NCI-H82 (cell line): ENCODE data around the gene GALK1.
"Not testable (repeated sequence)": the region's sequence is repeated elsewhere in the genome, so short reads cannot be mapped to it uniquely, and the experiment has no call there.

Experiments
- DNase-seq: peaks from one replicate; lab custom pipeline; 2025; lab: John Stamatoyannopoulos, UW

The GALK1 gene

DNA sequence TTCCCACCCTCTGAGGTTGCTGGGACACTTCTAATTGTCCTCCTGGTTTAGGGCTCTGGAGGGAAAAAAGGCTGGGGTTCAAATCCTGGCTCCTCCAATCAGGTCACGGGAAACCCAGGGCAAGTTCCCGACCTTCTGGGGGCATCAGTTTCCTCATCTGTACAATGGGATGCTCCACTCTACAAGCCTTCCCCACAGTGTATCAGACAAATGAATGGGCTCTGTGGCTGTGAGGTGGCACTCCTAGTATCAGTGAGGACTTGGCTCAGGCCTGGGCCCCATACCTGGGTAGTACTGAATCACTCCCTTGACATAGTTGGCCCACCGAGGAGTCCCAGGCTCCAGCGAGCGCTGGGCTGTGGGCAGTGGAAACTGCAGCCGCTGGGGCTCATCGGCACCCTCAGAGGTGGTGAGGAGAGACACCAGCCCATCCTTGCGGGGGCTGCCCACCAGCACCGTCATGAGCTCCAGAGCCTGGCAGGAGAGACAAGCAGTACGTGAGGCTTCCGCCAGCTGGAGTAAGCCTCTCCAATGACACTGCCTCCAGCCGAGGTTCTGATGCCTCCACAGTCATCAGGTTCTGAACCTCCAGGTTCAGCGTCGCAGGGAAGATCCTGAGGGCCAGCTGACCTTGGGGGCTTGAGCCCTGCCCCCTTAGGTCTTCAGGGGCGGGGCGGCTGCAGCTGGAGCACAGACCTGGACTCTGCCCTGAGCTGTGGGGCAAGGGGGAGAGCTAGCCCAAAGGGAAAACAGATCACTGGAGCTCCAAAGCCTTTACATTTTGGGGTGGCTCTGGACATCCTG is 1.2 kb downstream of the GALK1 start:
- DNase-seq: peak; percentile 52

GRCh38 chr17:75763269-75763607 is 1.8 kb downstream of the GALK1 start:
- no peak for DNase-seq

DNA sequence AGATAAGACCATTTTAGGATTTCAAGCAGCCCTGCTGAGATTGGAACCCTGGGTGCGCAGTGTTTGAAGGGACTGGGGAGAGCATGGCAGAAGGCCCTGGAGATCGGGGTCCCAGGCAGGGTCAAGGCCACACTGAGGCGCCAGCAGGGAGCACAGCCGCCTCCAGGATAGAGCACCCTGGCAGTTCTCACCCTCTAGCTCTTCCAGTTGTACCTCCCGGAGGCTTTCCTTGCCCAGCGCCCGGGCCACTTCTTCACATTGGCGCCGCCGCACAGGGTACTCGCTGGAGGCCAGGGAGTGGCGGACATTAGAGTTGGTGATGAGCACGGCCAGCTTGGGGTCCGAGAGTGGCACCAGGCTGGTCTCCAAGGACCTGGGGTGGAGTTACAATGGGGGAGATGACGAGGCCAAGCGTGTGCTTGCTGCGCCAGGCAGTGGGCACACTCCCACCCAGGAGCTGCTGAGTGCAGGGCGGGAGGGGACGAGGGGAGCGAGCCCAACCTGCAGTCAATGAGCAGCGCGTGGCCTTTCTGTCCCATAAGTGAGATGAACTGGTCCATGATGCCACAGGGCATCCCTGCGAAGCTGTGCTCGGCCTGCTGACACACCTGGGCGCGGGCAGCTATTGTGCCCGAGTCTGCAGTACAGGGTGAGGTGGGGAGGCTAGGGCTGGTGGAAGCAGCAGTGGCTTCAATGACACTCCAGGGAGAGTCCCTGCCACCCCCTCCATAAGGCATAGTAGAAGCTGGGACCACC is 2.3 kb downstream of the GALK1 start:
- no peak for DNase-seq

- DNase-seq: not testable (repeated sequence)
Observed at GRCh38 chr17:75759978-75760640, 4.9 kb downstream of the GALK1 start.

DNA sequence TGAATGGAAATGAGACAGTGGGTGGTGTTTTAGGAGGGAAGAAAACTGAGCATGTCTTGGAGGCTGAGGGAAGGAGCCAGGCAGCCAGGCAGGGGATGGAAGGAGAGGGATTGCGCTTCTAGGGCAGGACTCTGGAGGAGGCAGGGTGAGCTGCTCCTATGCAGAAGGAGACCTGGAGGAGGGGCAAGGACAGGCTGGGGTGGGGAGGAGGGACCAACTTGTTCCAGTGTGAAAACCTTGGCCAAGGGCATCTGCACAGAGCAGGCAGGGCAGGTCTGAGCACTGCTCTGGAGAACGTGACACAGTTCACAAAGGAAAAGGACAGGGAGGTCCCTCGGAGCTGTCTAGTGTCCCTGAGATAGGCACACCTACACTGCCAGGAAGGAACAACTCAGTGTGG is 5.5 kb downstream of the GALK1 start:
- no peak for DNase-seq

- DNase-seq: peak; percentile 32
Observed at GRCh38 chr17:75758131-75758905, 6.7 kb downstream of the GALK1 start.

DNA sequence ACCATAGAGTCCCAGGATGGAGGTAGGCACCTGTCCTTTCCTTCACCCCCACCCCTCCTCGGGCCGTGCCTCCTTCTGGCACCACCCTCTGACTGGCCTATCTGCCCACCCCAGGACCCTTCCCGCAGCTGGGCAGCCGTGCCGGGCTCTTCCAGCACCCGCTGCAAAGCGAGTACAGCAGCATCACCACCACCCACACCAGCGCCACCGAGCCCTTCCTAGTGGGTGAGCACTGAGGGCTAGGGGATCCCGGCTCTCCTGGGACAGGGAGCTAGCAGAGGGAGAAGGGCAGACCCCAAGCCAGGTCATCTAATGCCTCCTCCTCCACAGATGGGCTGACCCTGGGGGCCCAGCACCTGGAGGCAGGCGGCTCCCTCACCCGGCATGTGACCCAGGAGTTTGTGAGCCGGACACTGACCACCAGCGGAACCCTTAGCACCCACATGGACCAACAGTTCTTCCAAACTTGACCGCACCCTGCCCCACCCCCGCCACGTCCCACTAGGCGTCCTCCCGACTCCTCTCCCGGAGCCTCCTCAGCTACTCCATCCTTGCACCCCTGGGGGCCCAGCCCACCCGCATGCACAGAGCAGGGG is 7.8 kb downstream of the GALK1 start:
- no peak for DNase-seq

DNA sequence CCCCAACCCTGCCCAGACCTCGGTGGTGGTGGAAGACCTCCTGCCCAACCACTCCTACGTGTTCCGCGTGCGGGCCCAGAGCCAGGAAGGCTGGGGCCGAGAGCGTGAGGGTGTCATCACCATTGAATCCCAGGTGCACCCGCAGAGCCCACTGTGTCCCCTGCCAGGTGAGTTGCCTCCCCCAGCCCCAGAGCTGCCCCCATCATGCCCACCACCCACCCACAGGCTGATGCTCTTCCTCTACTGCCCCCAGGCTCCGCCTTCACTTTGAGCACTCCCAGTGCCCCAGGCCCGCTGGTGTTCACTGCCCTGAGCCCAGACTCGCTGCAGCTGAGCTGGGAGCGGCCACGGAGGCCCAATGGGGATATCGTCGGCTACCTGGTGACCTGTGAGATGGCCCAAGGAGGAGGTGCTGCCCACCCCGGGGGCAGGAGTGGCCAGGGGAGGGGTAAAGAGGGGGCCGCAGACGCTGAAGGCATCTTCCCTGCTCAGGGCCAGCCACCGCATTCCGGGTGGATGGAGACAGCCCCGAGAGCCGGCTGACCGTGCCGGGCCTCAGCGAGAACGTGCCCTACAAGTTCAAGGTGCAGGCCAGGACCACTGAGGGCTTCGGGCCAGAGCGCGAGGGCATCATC is 8.4 kb downstream of the GALK1 start:
- no peak for DNase-seq

- no peak for DNase-seq
Observed at GRCh38 chr17:75755990-75756389, 9.0 kb downstream of the GALK1 start.

DNA sequence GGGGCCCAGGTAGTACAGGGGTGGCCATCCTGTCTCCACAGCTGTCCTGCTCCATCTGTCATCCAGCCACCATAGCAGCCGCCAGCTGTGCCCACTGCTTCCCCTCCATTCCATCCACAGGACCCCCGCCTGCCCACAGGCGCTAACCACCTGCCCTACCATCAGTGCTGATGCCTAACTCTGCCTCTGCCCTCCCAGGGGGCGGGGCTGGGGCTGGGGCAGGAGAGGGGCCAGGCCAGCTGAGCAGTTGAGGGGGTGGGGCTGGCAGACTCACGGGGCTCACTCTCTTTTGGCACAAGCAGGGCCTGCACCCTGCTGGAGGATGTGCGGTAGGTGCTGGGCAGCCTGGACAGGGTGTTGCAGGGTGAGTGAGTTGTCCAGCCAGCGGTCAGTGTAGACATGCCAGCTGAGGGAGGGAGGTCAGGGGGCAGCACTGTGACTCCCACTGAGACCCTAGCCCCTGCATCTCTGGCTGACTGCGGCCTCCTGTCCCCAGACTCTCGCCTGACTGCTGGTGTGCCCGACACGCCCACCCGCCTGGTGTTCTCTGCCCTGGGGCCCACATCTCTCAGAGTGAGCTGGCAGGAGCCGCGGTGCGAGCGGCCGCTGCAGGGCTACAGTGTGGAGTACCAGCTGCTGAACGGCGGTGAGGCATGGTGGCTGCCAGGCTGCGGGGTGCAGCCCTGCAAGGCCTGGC is 9.6 kb downstream of the GALK1 start:
- peak; percentile 39 for DNase-seq

DNA sequence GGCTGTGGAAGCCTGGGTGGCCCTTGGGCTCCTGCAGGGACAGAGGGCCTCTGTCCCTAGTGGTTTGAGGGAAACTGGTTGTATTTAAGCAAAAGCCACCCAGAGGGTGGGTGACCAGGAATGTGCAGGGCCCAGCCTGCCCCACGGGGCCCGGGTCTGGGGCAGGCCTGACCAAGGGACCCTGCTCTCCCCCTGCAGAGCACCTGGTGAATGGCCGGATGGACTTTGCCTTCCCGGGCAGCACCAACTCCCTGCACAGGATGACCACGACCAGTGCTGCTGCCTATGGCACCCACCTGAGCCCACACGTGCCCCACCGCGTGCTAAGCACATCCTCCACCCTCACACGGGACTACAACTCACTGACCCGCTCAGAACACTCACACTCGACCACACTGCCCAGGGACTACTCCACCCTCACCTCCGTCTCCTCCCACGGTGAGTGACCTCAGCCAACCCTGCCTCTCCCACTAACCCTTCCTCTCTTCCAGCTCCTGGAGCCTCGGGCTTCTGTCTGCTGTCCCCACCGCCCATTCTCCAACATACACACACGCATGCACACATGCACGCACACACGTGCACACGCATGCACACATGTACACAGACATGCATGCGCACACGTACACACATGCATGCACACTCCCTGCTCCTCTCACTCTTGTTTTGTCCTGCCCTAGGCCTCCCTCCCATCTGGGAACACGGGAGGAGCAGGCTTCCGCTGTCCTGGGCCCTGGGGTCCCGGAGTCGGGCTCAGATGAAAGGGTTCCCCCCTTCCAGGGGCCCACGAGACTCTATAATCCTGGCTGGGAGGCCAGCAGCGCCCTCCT is 10.4 kb downstream of the GALK1 start:
- peak; percentile 25 for DNase-seq

DNA sequence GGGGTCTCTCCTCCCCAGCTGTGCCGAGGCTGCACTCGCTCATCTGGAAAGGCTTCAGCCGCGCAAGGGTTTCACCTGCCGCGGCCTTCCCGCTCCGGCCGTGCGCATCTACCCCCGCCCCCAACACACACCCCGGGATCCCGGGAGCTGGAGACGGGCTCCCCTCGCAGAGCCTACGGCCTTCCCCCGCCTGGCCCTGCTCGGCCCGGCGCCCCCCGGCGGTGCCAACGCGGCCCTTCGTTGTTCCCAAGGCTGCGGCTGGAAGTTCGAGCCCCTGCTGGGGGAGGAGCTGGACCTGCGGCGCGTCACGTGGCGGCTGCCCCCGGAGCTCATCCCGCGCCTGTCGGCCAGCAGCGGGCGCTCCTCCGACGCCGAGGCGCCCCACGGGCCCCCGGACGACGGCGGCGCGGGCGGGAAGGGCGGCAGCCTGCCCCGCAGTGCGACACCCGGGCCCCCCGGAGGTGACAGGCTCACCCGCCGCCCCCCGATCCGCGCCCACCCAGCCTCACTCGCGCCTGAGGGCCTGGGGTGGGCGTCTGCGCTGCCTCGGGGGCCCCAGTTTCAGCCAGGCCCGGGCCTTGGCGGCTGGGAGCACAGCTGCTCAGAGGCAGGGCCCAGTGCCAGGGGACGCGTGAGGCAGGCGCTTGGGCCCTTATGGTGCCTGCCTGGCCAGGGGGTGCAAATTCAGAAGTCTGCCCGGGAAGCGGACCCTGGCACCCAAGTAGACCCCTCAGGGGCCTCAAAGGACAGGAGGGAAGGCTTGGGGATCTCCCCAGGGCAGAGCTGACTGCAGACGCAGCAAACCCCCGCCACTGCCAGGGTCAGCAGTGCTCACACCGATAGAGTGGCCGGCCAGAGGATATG is 11.2 kb downstream of the GALK1 start:
- DNase-seq: peak; percentile 85

DNA sequence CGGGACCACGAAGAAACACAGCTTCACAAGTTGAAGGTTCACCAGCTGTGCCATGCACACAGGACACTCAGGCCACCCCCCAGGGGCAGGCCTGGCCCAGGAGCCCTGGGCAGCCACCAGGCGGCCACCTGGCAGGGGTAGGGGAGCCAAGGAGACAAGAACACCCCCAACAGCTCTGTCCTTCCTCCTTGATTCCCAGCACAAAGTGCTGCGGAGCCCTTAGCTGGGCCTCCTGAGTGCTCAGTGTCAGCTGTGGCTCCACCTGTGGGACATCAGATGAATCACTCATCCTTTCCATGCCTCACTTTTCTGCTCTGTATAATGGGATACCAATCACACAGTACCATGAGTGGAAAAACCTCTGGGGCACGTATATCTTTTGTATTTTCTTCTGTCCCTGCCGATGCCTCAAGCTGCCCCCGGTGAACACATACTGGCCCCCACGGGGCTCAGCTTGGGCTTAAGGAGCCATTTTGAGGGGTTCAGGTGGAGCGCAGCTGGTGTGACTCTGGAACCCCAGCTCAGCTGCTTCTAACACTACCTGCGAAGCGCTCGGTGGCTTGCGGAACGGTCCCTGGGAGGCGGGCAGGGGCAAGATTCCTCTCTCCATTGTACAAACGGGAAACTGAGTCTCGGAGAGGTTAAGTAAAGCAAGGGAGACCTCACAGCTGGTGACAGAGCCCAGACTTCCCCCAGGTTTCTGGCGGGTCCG is 12.0 kb downstream of the GALK1 start:
- DNase-seq: peak; percentile 43

GRCh38 chr17:75752405-75752709 is 12.6 kb downstream of the GALK1 start:
- DNase-seq: no peak

- DNase-seq: no peak
Observed at GRCh38 chr17:75751676-75752404, 13.2 kb downstream of the GALK1 start.

DNA sequence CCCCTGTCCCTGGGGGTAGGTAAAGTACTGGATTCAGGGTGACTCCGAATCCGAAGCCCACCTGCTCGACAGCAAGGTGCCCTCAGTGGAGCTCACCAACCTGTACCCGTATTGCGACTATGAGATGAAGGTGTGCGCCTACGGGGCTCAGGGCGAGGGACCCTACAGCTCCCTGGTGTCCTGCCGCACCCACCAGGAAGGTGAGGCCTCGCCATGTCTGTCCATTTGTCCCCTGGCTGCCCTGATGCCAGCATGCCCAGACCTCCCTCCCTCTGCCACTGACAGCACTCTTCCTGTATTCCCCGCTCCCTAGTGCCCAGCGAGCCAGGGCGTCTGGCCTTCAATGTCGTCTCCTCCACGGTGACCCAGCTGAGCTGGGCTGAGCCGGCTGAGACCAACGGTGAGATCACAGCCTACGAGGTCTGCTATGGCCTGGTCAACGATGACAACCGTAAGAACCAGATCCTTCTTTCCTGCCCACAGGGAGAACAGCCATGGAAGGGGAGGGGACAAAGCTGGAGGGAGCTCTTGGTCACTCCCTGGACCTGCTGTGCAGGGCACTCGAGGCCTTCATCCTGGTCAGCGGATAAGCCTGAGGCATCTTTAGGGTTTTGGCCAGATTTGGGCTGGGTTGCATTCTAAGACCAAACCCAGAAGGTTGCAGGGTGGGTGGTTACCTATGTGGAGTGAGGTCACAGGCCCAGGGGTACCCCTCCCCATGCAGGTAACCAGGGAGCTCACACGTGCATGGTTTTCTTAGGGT is 14.2 kb downstream of the GALK1 start:
- DNase-seq: no peak
